Stimulated activated CD8-positive, alpha-beta memory T cell treated with anti-CD3 and anti-CD28 coated beads, Interleukin-2, amount 100 ng/mL, for 48 hours (primary cell): ENCODE data around the gene CASP10.
"Not testable (repeated sequence)": the region's sequence is repeated elsewhere in the genome, so short reads cannot be mapped to it uniquely, and the experiment has no call there.

ENCODE experiments used
- DNase-seq, 2 donors: peaks; one replicate each; pipeline ENCODE4 v3.0.0-alpha.2; 2020; ENCODE audit warnings: low read depth in 2 of 2

Gene CASP10

GRCh38 chr2:201182650-201183364 lies at the start of gene CASP10:
TSS of gene CASP10 (plus strand) at chr2:201183141. CDS start at chr2:201185778, 2,637 bp downstream.
- no peak for DNase-seq

GRCh38 chr2:201135386-201135785 lies 47.6 kb upstream of the CASP10 start:
- DNase-seq, result no peak

- no peak for DNase-seq
Measured at GRCh38 chr2:201136889-201137321, 46.0 kb upstream of the CASP10 start.

- DNase-seq, result no peak
Measured at GRCh38 chr2:201137505-201138400, 45.2 kb upstream of the CASP10 start.

GRCh38 chr2:201138401-201138970 lies 44.5 kb upstream of the CASP10 start:
- DNase-seq, result no peak

GRCh38 chr2:201138986-201139781 lies 43.8 kb upstream of the CASP10 start:
- not testable (repeated sequence) for DNase-seq

- no peak for DNase-seq
Measured at GRCh38 chr2:201139836-201140604, 42.9 kb upstream of the CASP10 start.

- no peak for DNase-seq
Measured at GRCh38 chr2:201144101-201145051, 38.6 kb upstream of the CASP10 start.

GRCh38 chr2:201148434-201148990 lies 34.4 kb upstream of the CASP10 start:
- no peak for DNase-seq

- no peak for DNase-seq
Measured at GRCh38 chr2:201149064-201149820, 33.7 kb upstream of the CASP10 start.

- DNase-seq, result not testable (repeated sequence)
Measured at GRCh38 chr2:201149821-201150165, 33.1 kb upstream of the CASP10 start.

- DNase-seq, result no peak
Measured at GRCh38 chr2:201150454-201151020, 32.4 kb upstream of the CASP10 start.

GRCh38 chr2:201151127-201151981 lies 31.6 kb upstream of the CASP10 start:
- no peak for DNase-seq

GRCh38 chr2:201152517-201152916 lies 30.4 kb upstream of the CASP10 start:
- no peak for DNase-seq

GRCh38 chr2:201152999-201153815 lies 29.7 kb upstream of the CASP10 start:
- DNase-seq, result no peak

- DNase-seq, result no peak
Measured at GRCh38 chr2:201154615-201155399, 28.1 kb upstream of the CASP10 start.
